Measurements from ENCODE around the gene ZFYVE28. TPM values are rescaled to one million over a fixed set of nuclear protein-coding genes. Genes with fewer than 3 reads are reported as not detected.

Gene ZFYVE28
- total and polyA plus RNA-seq, 10 of the 15 experiments (the other 5 are each of a cell fraction or from before 2014, with no cell fraction given), result 0.06 to 1.9 (median 0.22) TPM; not detected in 1

DNA sequence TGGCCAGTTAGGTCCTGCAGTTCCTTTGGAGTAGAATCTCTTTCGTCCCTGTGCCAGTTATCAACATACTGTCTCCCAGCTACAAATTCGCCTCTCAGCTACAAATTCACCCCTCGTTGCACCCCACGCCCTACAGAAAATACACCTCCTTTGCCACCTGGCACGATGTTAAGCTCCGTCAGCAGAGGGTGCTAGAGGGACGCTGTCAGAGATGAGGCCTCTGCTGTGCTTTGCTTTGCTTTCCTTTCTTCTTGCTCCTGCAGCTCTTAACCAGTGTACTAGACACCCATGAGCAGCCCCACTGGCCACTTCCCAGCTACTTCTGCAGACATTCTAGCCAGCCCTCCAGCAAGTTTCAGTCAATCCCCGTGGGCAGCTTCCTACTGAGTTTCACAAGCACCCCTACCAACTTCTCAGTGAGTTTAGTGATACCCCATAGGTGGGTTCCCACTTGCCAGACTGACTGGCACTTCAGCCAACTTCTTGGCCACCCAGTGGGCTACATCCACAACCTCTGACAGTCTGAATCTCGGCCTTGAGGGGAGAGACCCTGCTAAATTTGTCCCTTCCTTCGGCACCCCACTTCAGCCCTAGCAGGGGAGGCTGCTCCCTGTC, 198.3 kb downstream of the ZFYVE28 start:
- ChIA-PET POLR2A (interaction anchor here (0.5 kb wide), 1 partner anchor 8 kb away, joined by 5 read pairs; no protein-coding TSS in a partner anchor), CTCF (interaction anchor here (0.6 to 5.6 kb wide), 53 partner anchors 9 to 1443 kb away, joined by 3 to 52 read pairs (median 5); partner anchors contain the start of genes CFAP99, GRK4, HAUS3 and NOP14), SMC1A (ENCODE audit: uncharacterized antibody, unreplicated experiment) (interaction anchor here (0.8 to 6.4 kb wide), 18 partner anchors 9 to 314 kb away, joined by 3 to 43 read pairs (median 4); no protein-coding TSS in a partner anchor), RAD21 (ENCODE audit: unreplicated experiment) (interaction anchor here (0.7 to 2.1 kb wide), 23 partner anchors 12 to 734 kb away, joined by 3 to 20 read pairs (median 5); partner anchors contain the start of genes CFAP99, HAUS3, MXD4 and POLN)
- in situ Hi-C loops (cut with MboI), result no loop called here
- no peaks in the 10 kb centered on the region for H3K36me3 ChIP-seq (ENCODE audit: control insufficient read depth in 2 of 2, insufficient read depth in 2 of 2, low read length in 1 of 2)
- peak; percentile 74 for FAIRE-seq
- ATAC-seq, result peak; percentile 99
- peak; percentile 24 for DNase-seq (ENCODE audit: low read depth, low spot score)
- H3K27ac ChIP-seq (ENCODE audit: control insufficient read depth, insufficient read depth), result no peak overlapping the region
- H3K4me2 ChIP-seq (ENCODE audit: control insufficient read depth, insufficient read depth), result no peak overlapping the region
- no peak overlapping the region for H2AFZ ChIP-seq (ENCODE audit: control insufficient read depth, low read depth, low read length)
- H4K20me1 ChIP-seq (ENCODE audit: control insufficient read depth, insufficient read depth), result no peaks in the 10 kb centered on the region
- WGBS (ENCODE audit: insufficient coverage, insufficient replicate concordance, low lambda C conversion rate, missing lambda C conversion rate), result 7% methylated on average over 10 of the region's 10 CpGs
- intact Hi-C loops (cut with micrococcal nuclease; ENCODE audit: unreplicated experiment), result loop anchor here (1.0 kb wide), 3 partner anchors 134 to 242 kb away; no protein-coding TSS in a partner anchor
- H3K9me3 ChIP-seq (replicated peaks; ENCODE audit: control insufficient read depth, insufficient read depth, low read length), result no peaks in the 10 kb centered on the region
- BruUV-seq (replicated peaks), result no TSS peak
- H3K9ac ChIP-seq (ENCODE audit: control insufficient read depth, insufficient read depth, low read length), result no peak overlapping the region
- no peaks in the 10 kb centered on the region for H3K79me2 ChIP-seq (ENCODE audit: control insufficient read depth, insufficient read depth, low read length)
- H3K4me1 ChIP-seq (ENCODE audit: control insufficient read depth, insufficient read depth, low read length), result no peaks in the 10 kb centered on the region
- TF ChIP-seq KLF5 (IDR thresholded peaks at IDR 0.05; ENCODE audit: partially characterized antibody) (no peak), ZNF217 (IDR thresholded peaks at IDR 0.05) (no peak), TCF12 (IDR thresholded peaks at IDR 0.05; ENCODE audit: low read depth, low read length) (peak; percentile 43; the same call in 1 of the 2 replicates), TCF7 (IDR thresholded peaks at IDR 0.05; ENCODE audit: borderline replicate concordance) (no peak), WRNIP1 (IDR thresholded peaks at IDR 0.05; ENCODE audit: borderline replicate concordance, low read depth, low read length) (no peak), SMC3 (IDR thresholded peaks at IDR 0.05; ENCODE audit: borderline replicate concordance, low read length) (peak; percentile 86), EGR1 (IDR thresholded peaks at IDR 0.05; ENCODE audit: borderline replicate concordance in 1 of 2, low read depth in 2 of 2, low read length in 2 of 2) (no peak), ASH2L (IDR thresholded peaks at IDR 0.05; ENCODE audit: borderline replicate concordance, low read depth) (no peak), SMAD5 (IDR thresholded peaks at IDR 0.05; ENCODE audit: low read depth) (no peak), BHLHE40 (IDR thresholded peaks at IDR 0.05; ENCODE audit: borderline replicate concordance in 1 of 2, low read depth in 2 of 2, low read length in 1 of 2) (peak in 1 of 2 experiments; percentile 28; a peak in 1 of 4 replicates), CREM (IDR thresholded peaks at IDR 0.05; ENCODE audit: low read depth) (no peak), RAD21 (IDR thresholded peaks at IDR 0.05; ENCODE audit: insufficient read depth, low read depth, low read length) (peak; percentile 97), RB1 (IDR thresholded peaks at IDR 0.05; ENCODE audit: borderline replicate concordance) (no peak), EED (IDR thresholded peaks at IDR 0.05; ENCODE audit: low read depth) (no peak), SPI1 (IDR thresholded peaks at IDR 0.05; ENCODE audit: borderline replicate concordance, insufficient read depth, low read depth, low read length) (no peak), YY1 (IDR thresholded peaks at IDR 0.05; ENCODE audit: low read depth, low read length) (0 out of 2 replicates have a peak, but pooled peaks have one; percentile 45), SMARCA5 (IDR thresholded peaks at IDR 0.05) (peak; percentile 77), ZBED1 (IDR thresholded peaks at IDR 0.05; ENCODE audit: borderline replicate concordance) (no peak), ZNF384 (IDR thresholded peaks at IDR 0.05; ENCODE audit: borderline replicate concordance, low read depth, low read length) (no peak), MYB (IDR thresholded peaks at IDR 0.05; ENCODE audit: borderline replicate concordance, low read depth, low read length) (no peak)
- TF ChIP-seq, protein P1, sequence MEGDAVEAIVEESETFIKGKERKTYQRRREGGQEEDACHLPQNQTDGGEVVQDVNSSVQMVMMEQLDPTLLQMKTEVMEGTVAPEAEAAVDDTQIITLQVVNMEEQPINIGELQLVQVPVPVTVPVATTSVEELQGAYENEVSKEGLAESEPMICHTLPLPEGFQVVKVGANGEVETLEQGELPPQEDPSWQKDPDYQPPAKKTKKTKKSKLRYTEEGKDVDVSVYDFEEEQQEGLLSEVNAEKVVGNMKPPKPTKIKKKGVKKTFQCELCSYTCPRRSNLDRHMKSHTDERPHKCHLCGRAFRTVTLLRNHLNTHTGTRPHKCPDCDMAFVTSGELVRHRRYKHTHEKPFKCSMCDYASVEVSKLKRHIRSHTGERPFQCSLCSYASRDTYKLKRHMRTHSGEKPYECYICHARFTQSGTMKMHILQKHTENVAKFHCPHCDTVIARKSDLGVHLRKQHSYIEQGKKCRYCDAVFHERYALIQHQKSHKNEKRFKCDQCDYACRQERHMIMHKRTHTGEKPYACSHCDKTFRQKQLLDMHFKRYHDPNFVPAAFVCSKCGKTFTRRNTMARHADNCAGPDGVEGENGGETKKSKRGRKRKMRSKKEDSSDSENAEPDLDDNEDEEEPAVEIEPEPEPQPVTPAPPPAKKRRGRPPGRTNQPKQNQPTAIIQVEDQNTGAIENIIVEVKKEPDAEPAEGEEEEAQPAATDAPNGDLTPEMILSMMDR (IDR thresholded peaks at IDR 0.05 in 2 of 3, conservative IDR thresholded peaks at IDR 0.05 in 1 of 3; ENCODE audit: control insufficient read depth in 2 of 3, extremely low read depth in 1 of 3, insufficient read depth in 1 of 3, low read depth in 3 of 3, low read length in 3 of 3), result peak; percentile 93 to 95 (median 93)
- H3K27me3 ChIP-seq (replicated peaks in 1 of 2; ENCODE audit: control insufficient read depth in 2 of 2, insufficient read depth in 2 of 2, low read length in 1 of 2), result no peaks in the 10 kb centered on the region
- H3K4me3 ChIP-seq, result no peak overlapping the region

Measured in GM12878 (cell line).